HuH-7.5 (cell line): ENCODE data around the gene PTPRZ1.

Experiments used
- DNase-seq: peaks from one replicate; pipeline ENCODE4 v3.0.0; 2011; ENCODE audit warnings: low spot score

Gene PTPRZ1

GRCh38 chr7:121954803-121955202 is 81.8 kb downstream of the PTPRZ1 start:
- DNase-seq, result no peak

- DNase-seq, result no peak
These were observed 84.7 kb downstream of the PTPRZ1 start for GRCh38 chr7:121957626-121958025.

GRCh38 chr7:121960678-121961077 is 87.7 kb downstream of the PTPRZ1 start:
- DNase-seq, result no peak

GRCh38 chr7:121961089-121961867 is 88.3 kb downstream of the PTPRZ1 start:
- no peak for DNase-seq

- DNase-seq, result no peak
These were observed 93.4 kb downstream of the PTPRZ1 start for GRCh38 chr7:121966276-121966934.

GRCh38 chr7:121966935-121967332 is 94.0 kb downstream of the PTPRZ1 start:
- DNase-seq, result no peak

- DNase-seq, result no peak
These were observed 112.6 kb downstream of the PTPRZ1 start for GRCh38 chr7:121985476-121986030.

- DNase-seq, result no peak
These were observed 119.1 kb downstream of the PTPRZ1 start for GRCh38 chr7:121992068-121992467.

GRCh38 chr7:121994625-121995410 is 121.9 kb downstream of the PTPRZ1 start:
- DNase-seq, result peak; percentile 14

- no peak for DNase-seq
These were observed 133.7 kb downstream of the PTPRZ1 start for GRCh38 chr7:122006687-122007086.

GRCh38 chr7:122010116-122010515 is 137.2 kb downstream of the PTPRZ1 start:
- DNase-seq, result no peak

GRCh38 chr7:122013065-122013464 is 140.1 kb downstream of the PTPRZ1 start:
- no peak for DNase-seq

GRCh38 chr7:122013630-122014029 is 140.7 kb downstream of the PTPRZ1 start:
- DNase-seq, result no peak

GRCh38 chr7:122014697-122015096 is 141.7 kb downstream of the PTPRZ1 start:
- no peak for DNase-seq

GRCh38 chr7:122018032-122018431 is 145.1 kb downstream of the PTPRZ1 start:
- no peak for DNase-seq

GRCh38 chr7:122027058-122027457 is 154.1 kb downstream of the PTPRZ1 start:
- DNase-seq, result no peak

GRCh38 chr7:122033641-122034040 is 160.7 kb downstream of the PTPRZ1 start:
- no peak for DNase-seq

- DNase-seq, result no peak
These were observed 162.9 kb downstream of the PTPRZ1 start for GRCh38 chr7:122035876-122036275.

GRCh38 chr7:122038134-122038533 is 165.2 kb downstream of the PTPRZ1 start:
- no peak for DNase-seq

GRCh38 chr7:122038904-122039303 is 165.9 kb downstream of the PTPRZ1 start:
- no peak for DNase-seq

GRCh38 chr7:122040147-122040546 is 167.2 kb downstream of the PTPRZ1 start:
- DNase-seq, result no peak

- no peak for DNase-seq
These were observed 173.4 kb downstream of the PTPRZ1 start for GRCh38 chr7:122046402-122046801.

- DNase-seq, result no peak
These were observed 181.4 kb downstream of the PTPRZ1 start for GRCh38 chr7:122054393-122054792.
